Activated T-helper 1 cell treated with anti-CD3 and anti-CD28 coated beads, Interleukin-12 subunit alpha, Interleukin-12 subunit beta, Interleukin-2, Interleukin-4 antibody, amounts not matched to agents 30 ng/mL and 10 ng/mL and 1 ng/mL, durations not matched to agents 14 hours and 24 hours and 36 hours (primary cell): Measurements from ENCODE around the gene YWHAH. TPM values are rescaled to one million over a fixed set of nuclear protein-coding genes. Genes with fewer than 3 reads are reported as not detected.

ENCODE experiments used
- DNase-seq: peaks from one replicate; pipeline ENCODE4 v3.0.0; 2021; ENCODE audit warnings: low spot score
- H3K27ac Mint-ChIP-seq: one replicate; pipeline ENCODE4 v1.8.0; 2021; ENCODE audit warnings: mild to moderate bottlenecking, mixed read lengths
- H3K27me3 Mint-ChIP-seq: one replicate; pipeline ENCODE4 v1.8.0; 2022; ENCODE audit warnings: mild to moderate bottlenecking, moderate library complexity, mixed read lengths; ENCODE audit not compliant: insufficient read depth
- H3K36me3 Mint-ChIP-seq: one replicate; pipeline ENCODE4 v1.8.0; 2021; ENCODE audit warnings: low read depth, mixed read lengths
- H3K4me1 Mint-ChIP-seq: one replicate; pipeline ENCODE4 v1.8.0; 2021; ENCODE audit warnings: low read depth, mixed read lengths
- H3K4me3 Mint-ChIP-seq: one replicate; pipeline ENCODE4 v1.8.0; 2021; ENCODE audit warnings: mild to moderate bottlenecking, moderate library complexity, mixed read lengths
- H3K9me3 Mint-ChIP-seq: one replicate; pipeline ENCODE4 v1.8.0; 2021; ENCODE audit warnings: mixed read lengths
- intact Hi-C: fragments of 100-400 bp; cut with micrococcal nuclease; formaldehyde crosslinking; loops from one replicate; pipeline ENCODE4 v1.15.1; 2024
- total RNA-seq: library from RNA; stranded (reverse); gene quantifications from 2 replicates; pipeline ENCODE4 v1.2.3, GENCODE V29; 2022

The YWHAH gene
- total RNA-seq, 1 donor from 2014 or later = 128 TPM

DNA sequence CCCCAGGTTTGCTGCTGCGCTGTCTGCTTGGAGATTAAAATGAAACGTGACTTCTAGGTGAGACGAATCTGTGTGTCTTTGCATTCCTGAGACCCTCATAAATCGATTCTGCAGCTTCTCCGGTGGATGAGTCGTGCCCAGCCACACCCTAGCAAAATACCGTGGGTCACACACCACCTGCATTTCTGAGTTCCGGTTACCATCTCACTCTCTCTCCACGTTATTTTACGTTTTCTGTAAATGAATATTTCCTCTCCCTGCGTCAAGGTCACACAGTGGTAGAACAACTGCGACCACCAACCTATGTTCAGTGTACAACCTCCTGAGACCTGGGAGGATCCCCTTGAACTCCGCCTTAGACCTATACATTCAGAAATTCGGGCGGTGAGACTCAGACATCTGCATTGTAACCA is 1.1 kb downstream of the YWHAH start:
- Mint-ChIP-seq H3K27me3 (no peaks in the 10 kb centered on the region), H3K27ac (no peak overlapping the region), H3K9me3 (no peaks in the 10 kb centered on the region), H3K4me1 (peaks cover 21% of the 10 kb centered on the region), H3K36me3 (peaks cover 20% of the 10 kb centered on the region), H3K4me3 (no peak overlapping the region)
- DNase-seq = no peak
- intact Hi-C loops = loop anchor here (2.0 to 10.0 kb wide), 3 partner anchors 73 to 861 kb away; partner anchors contain the start of genes DRG1 and SMTN

DNA sequence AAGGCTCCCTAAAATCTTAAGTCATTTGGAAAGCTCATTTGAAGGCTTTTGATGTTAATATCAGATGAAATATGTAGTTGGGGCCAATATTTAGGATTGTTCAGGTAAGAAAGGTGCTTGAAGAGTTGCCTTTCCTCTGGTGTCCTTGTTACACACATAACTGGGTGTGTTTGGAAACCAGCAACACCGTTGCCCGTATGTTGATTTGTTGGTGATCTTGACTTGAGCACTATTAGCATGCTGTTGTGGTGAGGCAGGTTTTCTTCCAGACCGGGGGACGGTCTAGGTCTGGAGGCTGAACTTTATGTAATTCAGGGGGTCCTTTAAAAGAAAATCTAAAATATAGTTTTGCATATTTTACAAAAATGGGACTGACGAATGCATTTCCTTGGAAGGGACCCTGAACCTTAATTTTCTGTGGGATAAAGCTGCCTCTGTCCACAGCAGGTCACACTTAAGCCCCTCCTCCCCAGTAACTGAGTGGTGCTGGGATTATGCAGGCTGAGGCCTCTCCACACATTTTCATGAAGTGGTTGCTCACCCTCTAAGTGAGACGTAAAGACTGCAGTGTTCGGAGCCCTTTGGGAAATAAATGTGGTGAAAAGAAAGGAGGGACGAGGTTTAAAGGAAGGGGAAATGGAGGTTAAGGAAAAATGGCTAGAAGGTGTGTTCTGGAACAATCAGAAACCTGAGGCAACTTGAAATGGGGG is 1.8 kb downstream of the YWHAH start:
- Mint-ChIP-seq H3K4me1 (peaks cover 25% of the 10 kb centered on the region), H3K27ac (no peak overlapping the region), H3K9me3 (no peaks in the 10 kb centered on the region), H3K36me3 (peaks cover 22% of the 10 kb centered on the region), H3K4me3 (no peak overlapping the region), H3K27me3 (no peaks in the 10 kb centered on the region)
- DNase-seq = no peak
- intact Hi-C loops = loop anchor here (2.0 to 10.0 kb wide), 3 partner anchors 74 to 861 kb away; partner anchors contain the start of genes DRG1 and SMTN

DNA sequence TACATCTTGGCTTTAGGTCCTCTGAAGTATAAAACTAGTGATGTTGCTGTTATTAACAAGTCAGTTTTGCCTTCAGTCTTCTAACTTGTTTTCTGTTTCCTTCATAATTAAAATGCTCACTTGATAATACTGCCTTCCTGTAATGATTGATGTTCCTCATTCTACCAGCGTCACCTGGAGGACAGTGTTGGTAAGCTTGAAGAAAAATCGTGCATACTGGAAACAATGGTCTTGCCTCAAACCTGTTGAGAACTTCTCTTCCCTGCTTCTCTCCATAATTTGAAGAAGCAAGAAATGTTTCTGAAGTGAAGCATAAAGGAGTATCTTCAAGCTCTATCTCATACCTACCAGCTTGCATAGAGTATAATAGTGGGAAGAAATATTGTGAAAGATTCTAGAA is 3.0 kb downstream of the YWHAH start:
- H3K9me3 Mint-ChIP-seq = no peaks in the 10 kb centered on the region
- H3K4me3 Mint-ChIP-seq = peak overlapping the region; percentile 55
- intact Hi-C loops = loop anchor here (1.0 to 10.0 kb wide), 3 partner anchors 75 to 862 kb away; partner anchors contain the start of gene SMTN
- H3K4me1 Mint-ChIP-seq = peaks cover 36% of the 10 kb centered on the region
- DNase-seq = peak; percentile 15
- H3K27me3 Mint-ChIP-seq = no peaks in the 10 kb centered on the region
- peak overlapping the region; percentile 58 for H3K27ac Mint-ChIP-seq
- H3K36me3 Mint-ChIP-seq = peaks cover 31% of the 10 kb centered on the region

DNA sequence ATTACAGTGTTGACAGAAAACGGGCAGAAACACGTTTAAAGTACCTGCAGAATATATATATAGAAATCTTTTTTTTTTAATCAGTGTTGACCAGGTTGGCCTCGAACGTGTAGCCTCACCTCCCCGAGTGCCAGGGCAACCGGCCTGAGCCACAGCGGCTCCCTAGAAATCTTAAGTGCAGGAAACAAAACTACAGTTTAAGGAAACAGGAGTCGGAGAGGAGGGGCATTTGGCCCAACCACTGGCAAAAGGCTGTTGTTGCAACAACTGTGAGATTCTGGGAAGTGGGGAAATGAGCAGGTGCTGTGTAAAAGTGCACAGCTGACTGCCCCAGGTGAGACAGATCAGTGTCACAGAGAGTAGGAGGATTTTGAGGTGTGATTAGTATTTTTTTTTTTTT is 3.7 kb downstream of the YWHAH start:
- Mint-ChIP-seq H3K9me3 (no peaks in the 10 kb centered on the region), H3K4me3 (no peak overlapping the region), H3K27me3 (no peaks in the 10 kb centered on the region), H3K27ac (no peak overlapping the region), H3K4me1 (peaks cover 41% of the 10 kb centered on the region), H3K36me3 (peaks cover 31% of the 10 kb centered on the region)
- no peak for DNase-seq
- intact Hi-C loops = loop anchor here (5.0 to 10.0 kb wide), 2 partner anchors 76 to 863 kb away; partner anchors contain the start of gene SMTN

GRCh38 chr22:31950226-31950625 is 5.9 kb downstream of the YWHAH start:
- Mint-ChIP-seq H3K4me1 (peaks cover 53% of the 10 kb centered on the region), H3K4me3 (no peak overlapping the region), H3K9me3 (no peaks in the 10 kb centered on the region), H3K27ac (no peak overlapping the region), H3K36me3 (peaks cover 41% of the 10 kb centered on the region), H3K27me3 (no peaks in the 10 kb centered on the region)
- intact Hi-C loops = no loop called here
- no peak for DNase-seq

DNA sequence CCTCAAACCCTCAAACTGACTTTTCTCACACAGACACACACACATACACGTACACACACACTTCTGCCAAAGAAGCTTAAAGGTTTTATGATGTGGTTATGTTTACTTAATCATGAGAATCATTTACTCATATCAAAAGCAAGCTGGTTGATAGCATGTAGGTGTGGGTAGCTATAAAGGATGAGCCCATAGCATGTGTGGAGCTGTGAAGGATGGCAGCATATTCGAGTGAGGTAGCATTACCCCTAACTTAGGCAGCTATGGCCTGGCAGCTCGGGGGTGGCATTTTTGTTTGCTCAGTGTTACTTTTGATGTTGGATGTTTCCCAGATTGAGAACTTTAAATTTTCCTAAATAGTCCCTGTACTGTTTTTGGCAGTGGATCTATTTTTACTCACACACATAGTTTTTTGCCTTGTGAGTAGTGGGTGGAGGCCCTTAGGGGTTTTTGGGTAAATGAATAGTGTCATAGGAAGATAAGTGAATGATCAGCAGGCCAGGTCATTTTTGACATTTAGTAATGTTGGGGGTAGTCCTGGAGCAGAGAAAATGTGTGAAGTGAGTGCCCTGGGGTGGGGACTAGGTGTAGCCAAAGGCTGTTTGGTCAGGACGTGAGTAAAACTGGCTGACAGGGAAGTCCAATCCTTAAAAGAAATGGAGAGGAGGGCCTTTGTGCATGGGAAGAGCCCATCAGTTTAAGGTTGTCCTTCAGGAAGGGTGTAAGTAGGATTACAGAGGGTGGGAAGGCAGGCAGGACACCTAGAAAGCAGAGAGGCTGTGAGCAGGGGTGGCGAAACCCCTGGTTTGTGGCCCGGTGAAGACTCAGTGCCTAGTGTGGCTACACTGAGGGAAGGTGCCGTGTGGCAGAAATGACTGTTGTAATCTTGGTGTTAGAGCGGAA is 7.1 kb downstream of the YWHAH start:
- no peaks in the 10 kb centered on the region for H3K27me3 Mint-ChIP-seq
- peaks cover 63% of the 10 kb centered on the region for H3K4me1 Mint-ChIP-seq
- H3K36me3 Mint-ChIP-seq = peaks cover 47% of the 10 kb centered on the region
- H3K9me3 Mint-ChIP-seq = no peaks in the 10 kb centered on the region
- DNase-seq = no peak
- peak overlapping the region; percentile 78 for H3K27ac Mint-ChIP-seq
- intact Hi-C loops = loop anchor here (1.0 kb wide), 2 partner anchors 19 to 122 kb away; no protein-coding TSS in a partner anchor
- no peak overlapping the region for H3K4me3 Mint-ChIP-seq

DNA sequence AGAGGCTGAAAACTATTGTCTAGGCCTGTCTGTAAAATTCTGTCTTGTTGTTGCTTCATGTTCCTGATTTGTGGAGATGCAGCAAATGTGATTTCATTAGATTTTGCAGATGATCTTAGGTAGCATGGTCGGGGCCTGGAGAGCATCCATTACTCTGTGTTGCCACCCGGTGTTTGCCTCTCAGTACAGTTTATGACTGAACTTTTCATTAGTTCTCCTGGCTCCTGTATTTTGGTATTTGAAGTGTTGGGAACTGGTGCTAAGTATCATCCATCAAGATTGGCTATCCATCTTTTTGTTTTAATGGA is 7.7 kb downstream of the YWHAH start:
- peak overlapping the region; percentile 78 for H3K27ac Mint-ChIP-seq
- no peaks in the 10 kb centered on the region for H3K27me3 Mint-ChIP-seq
- peaks cover 67% of the 10 kb centered on the region for H3K4me1 Mint-ChIP-seq
- H3K36me3 Mint-ChIP-seq = peaks cover 51% of the 10 kb centered on the region
- H3K4me3 Mint-ChIP-seq = no peak overlapping the region
- no peak for DNase-seq
- no peaks in the 10 kb centered on the region for H3K9me3 Mint-ChIP-seq
- intact Hi-C loops = no loop called here

DNA sequence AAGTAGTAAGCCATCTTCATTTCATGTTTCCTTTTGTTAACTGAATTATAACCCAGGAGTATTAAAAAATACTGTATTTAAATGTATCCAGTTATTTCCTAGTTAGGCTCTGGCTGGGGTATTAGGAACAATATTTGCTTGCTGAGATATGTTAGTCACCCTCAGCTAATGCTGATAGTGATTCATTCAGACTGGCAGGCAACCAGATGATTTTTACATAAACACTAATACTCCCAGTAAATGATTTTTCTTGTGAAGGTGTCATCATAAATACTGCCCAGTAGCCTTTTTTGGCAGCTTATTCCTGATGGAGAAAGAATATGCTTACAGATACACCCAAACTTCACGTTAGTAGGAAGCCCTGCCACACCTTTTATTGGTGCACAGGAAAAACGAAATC is 8.1 kb downstream of the YWHAH start:
- intact Hi-C loops = no loop called here
- Mint-ChIP-seq H3K27me3 (no peaks in the 10 kb centered on the region), H3K36me3 (peaks cover 51% of the 10 kb centered on the region), H3K4me3 (no peak overlapping the region), H3K27ac (no peak overlapping the region), H3K9me3 (no peaks in the 10 kb centered on the region), H3K4me1 (peaks cover 63% of the 10 kb centered on the region)
- no peak for DNase-seq

DNA sequence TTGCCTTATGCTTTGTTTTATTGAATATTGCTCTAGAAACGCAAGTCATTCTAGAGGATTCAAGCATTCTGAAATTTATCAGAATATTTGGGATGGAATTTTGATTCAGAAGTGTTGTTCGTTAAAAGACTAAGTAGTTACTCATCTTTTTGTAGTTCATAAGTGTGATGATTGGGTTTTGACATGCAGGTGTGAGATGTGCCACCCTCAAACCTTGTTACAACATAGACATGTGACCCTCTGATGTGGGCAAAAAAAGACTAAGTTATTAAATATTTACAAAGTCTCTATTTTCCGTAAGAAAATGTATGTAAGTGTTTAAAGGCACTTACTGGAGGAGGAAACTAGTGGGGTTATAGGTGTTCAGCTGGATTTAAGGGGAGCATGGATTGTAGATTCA is 8.9 kb downstream of the YWHAH start:
- Mint-ChIP-seq H3K27me3 (no peaks in the 10 kb centered on the region), H3K36me3 (peaks cover 49% of the 10 kb centered on the region), H3K9me3 (no peaks in the 10 kb centered on the region), H3K27ac (no peak overlapping the region), H3K4me1 (peaks cover 61% of the 10 kb centered on the region), H3K4me3 (no peak overlapping the region)
- no peak for DNase-seq
- intact Hi-C loops = no loop called here

GRCh38 chr22:31954535-31955523 is 10.5 kb downstream of the YWHAH start:
- Mint-ChIP-seq H3K27me3 (no peaks in the 10 kb centered on the region), H3K9me3 (no peaks in the 10 kb centered on the region), H3K4me1 (peaks cover 61% of the 10 kb centered on the region), H3K27ac (peak overlapping the region; percentile 29), H3K36me3 (peaks cover 44% of the 10 kb centered on the region), H3K4me3 (no peak overlapping the region)
- intact Hi-C loops = no loop called here
- no peak for DNase-seq

GRCh38 chr22:31956360-31956759 is 12.0 kb downstream of the YWHAH start:
- Mint-ChIP-seq H3K27me3 (peaks cover 2% of the 10 kb centered on the region), H3K4me3 (no peak overlapping the region), H3K27ac (peak overlapping the region; percentile 49), H3K36me3 (peaks cover 38% of the 10 kb centered on the region), H3K9me3 (no peaks in the 10 kb centered on the region), H3K4me1 (peaks cover 55% of the 10 kb centered on the region)
- intact Hi-C loops = no loop called here
- DNase-seq = no peak

- Mint-ChIP-seq H3K9me3 (no peaks in the 10 kb centered on the region), H3K27ac (no peak overlapping the region), H3K27me3 (peaks cover 4% of the 10 kb centered on the region), H3K4me1 (peaks cover 38% of the 10 kb centered on the region), H3K36me3 (peaks cover 31% of the 10 kb centered on the region), H3K4me3 (no peak overlapping the region)
- DNase-seq = no peak
- intact Hi-C loops = no loop called here
Observed at GRCh38 chr22:31957970-31958594, 13.7 kb downstream of the YWHAH start.
